Left ventricle myocardium inferior (tissue), 1 donor: Measurements from ENCODE around the gene TAGLN. TPM values are rescaled to one million over a fixed set of nuclear protein-coding genes. Genes with fewer than 3 reads are reported as not detected.

Experiments used
- total RNA-seq: library from RNA; stranded (reverse); fragmentation: NEBNext Ultra II Directional; extraction: Animal tissue kit (Norgen Biotek cat#: 25700); gene quantifications from one replicate; pipeline ENCODE4 v1.2.1, GENCODE V29; 2021
- donor health status: DM: no; HTN: yes; CAD: no; lungs with severe emphysema.

TAGLN gene
- total RNA-seq, 1 donor from 2014 or later = 113 TPM

Other genes with a start within 250 kb of the TAGLN start
- gene SIK3, start 100.9 kb upstream of the TAGLN start, total RNA-seq = 36.3 TPM
- 51.5 TPM for gene PAFAH1B2, start 55.1 kb upstream of the TAGLN start, total RNA-seq
- gene SIDT2, start 20.6 kb upstream of the TAGLN start, total RNA-seq = 23.5 TPM
- 24.0 TPM for gene PCSK7, start 32.7 kb downstream of the TAGLN start, total RNA-seq
- 21.1 TPM for gene RNF214, start 33.3 kb downstream of the TAGLN start, total RNA-seq
- 10.3 TPM for gene BACE1-AS, start 92.0 kb downstream of the TAGLN start, total RNA-seq
- gene BACE1, start 116.9 kb downstream of the TAGLN start, total RNA-seq = 13.8 TPM
- 5.9 TPM for gene CEP164, start 128.5 kb downstream of the TAGLN start, total RNA-seq